Inflammatory macrophage (primary cell): ENCODE measurements around the gene GRB10.

Experiments used
- DNase-seq, 2 donors: peaks; one replicate each; pipeline ENCODE4 v3.0.0-alpha.2; 2020 to 2022

GRB10 gene

GRCh38 chr7:50803359-50804337 lies 21.0 kb upstream of the GRB10 start:
- no peak for DNase-seq

GRCh38 chr7:50801907-50802306 lies 19.2 kb upstream of the GRB10 start:
- DNase-seq = no peak

GRCh38 chr7:50799873-50800272 lies 17.2 kb upstream of the GRB10 start:
- DNase-seq = no peak

- DNase-seq = no peak
These were observed 15.4 kb upstream of the GRB10 start for GRCh38 chr7:50798126-50798525.

- no peak for DNase-seq
These were observed 13.1 kb upstream of the GRB10 start for GRCh38 chr7:50795831-50796230.

- DNase-seq = no peak
These were observed 12.6 kb upstream of the GRB10 start for GRCh38 chr7:50795253-50795652.

- no peak for DNase-seq
These were observed 11.4 kb upstream of the GRB10 start for GRCh38 chr7:50793947-50794570.

- DNase-seq = peak in 1 of 2 donors; percentile 10
These were observed 10.6 kb upstream of the GRB10 start for GRCh38 chr7:50793120-50793946.

GRCh38 chr7:50792342-50793119 lies 9.8 kb upstream of the GRB10 start:
- DNase-seq = peak in 1 of 2 donors; percentile 52

GRCh38 chr7:50791938-50792341 lies 9.2 kb upstream of the GRB10 start:
- peak; percentile 27 to 28 for DNase-seq

GRCh38 chr7:50791363-50791937 lies 8.8 kb upstream of the GRB10 start:
- DNase-seq = no peak

- DNase-seq = no peak
These were observed 7.7 kb upstream of the GRB10 start for GRCh38 chr7:50790381-50790780.

- no peak for DNase-seq
These were observed 5.7 kb upstream of the GRB10 start for GRCh38 chr7:50788382-50788781.

GRCh38 chr7:50787825-50788224 lies 5.1 kb upstream of the GRB10 start:
- DNase-seq = no peak

- DNase-seq = no peak
These were observed 2.6 kb upstream of the GRB10 start for GRCh38 chr7:50785346-50785745.

GRCh38 chr7:50783801-50784507 lies 1.3 kb upstream of the GRB10 start:
- no peak for DNase-seq

GRCh38 chr7:50783303-50783702 lies 607 bp upstream of the GRB10 start:
- DNase-seq = no peak

GRCh38 chr7:50781381-50782293 lies 1.1 kb downstream of the GRB10 start:
- DNase-seq = no peak

- no peak for DNase-seq
These were observed 2.3 kb downstream of the GRB10 start for GRCh38 chr7:50780436-50780835.

- DNase-seq = no peak
These were observed 3.3 kb downstream of the GRB10 start for GRCh38 chr7:50779427-50779826.
